Natural killer cell treated with Interleukin-12 subunit alpha and Interleukin-12 subunit beta and Interleukin-15 and Interleukin-18, amount 100 ng/mL, for 72 hours (primary cell): ENCODE measurements around the gene KCNK15. TPM values are rescaled to one million over a fixed set of nuclear protein-coding genes. Genes with fewer than 3 reads are reported as not detected.
"Not testable (repeated sequence)": the region's sequence is repeated elsewhere in the genome, so short reads cannot be mapped to it uniquely, and the experiment has no call there.

Experiments used
- ATAC-seq, 2 donors: fragments of 150-1000 bp; cut with Tn5 transposase in 1 of 2; sonication (Bioruptor Pico), chemical (Tn5 transposase) in 1 of 2; 2 replicates each; pipeline ENCODE4 v1.10.0; 2021
- DNase-seq: peaks from one replicate; pipeline ENCODE4 v3.0.0; 2022; ENCODE audit warnings: low spot score
- H3K27ac Mint-ChIP-seq, 2 donors: 1 replicate in 1 of 2; 2 replicates in 1 of 2; pipeline ENCODE4 v1.8.0; 2022; ENCODE audit warnings: mixed read lengths in 2 of 2, mild to moderate bottlenecking in 1 of 2, moderate library complexity in 1 of 2
- H3K27me3 Mint-ChIP-seq, 2 donors: 1 replicate in 1 of 2; 2 replicates in 1 of 2; pipeline ENCODE4 v1.8.0; 2022; ENCODE audit warnings: mixed read lengths in 2 of 2
- H3K36me3 Mint-ChIP-seq: one replicate; pipeline ENCODE4 v1.8.0; 2022; ENCODE audit warnings: mixed read lengths
- H3K4me1 Mint-ChIP-seq, 2 donors: 1 replicate in 1 of 2; 2 replicates in 1 of 2; pipeline ENCODE4 v1.8.0; 2022; ENCODE audit warnings: low read depth in 2 of 2, mixed read lengths in 2 of 2, mild to moderate bottlenecking in 1 of 2
- H3K4me3 Mint-ChIP-seq: one replicate; pipeline ENCODE4 v1.8.0; 2022; ENCODE audit warnings: mixed read lengths
- H3K9me3 Mint-ChIP-seq: 2 replicates; pipeline ENCODE4 v1.8.0; 2022; ENCODE audit warnings: mixed read lengths
- total RNA-seq, 2 donors: library from RNA; stranded (reverse); gene quantifications; one replicate each; pipeline ENCODE4 v1.2.3, GENCODE V29; 2022

The KCNK15 gene
- under 1 TPM; 0.28 to 0.50 TPM for total RNA-seq

DNA sequence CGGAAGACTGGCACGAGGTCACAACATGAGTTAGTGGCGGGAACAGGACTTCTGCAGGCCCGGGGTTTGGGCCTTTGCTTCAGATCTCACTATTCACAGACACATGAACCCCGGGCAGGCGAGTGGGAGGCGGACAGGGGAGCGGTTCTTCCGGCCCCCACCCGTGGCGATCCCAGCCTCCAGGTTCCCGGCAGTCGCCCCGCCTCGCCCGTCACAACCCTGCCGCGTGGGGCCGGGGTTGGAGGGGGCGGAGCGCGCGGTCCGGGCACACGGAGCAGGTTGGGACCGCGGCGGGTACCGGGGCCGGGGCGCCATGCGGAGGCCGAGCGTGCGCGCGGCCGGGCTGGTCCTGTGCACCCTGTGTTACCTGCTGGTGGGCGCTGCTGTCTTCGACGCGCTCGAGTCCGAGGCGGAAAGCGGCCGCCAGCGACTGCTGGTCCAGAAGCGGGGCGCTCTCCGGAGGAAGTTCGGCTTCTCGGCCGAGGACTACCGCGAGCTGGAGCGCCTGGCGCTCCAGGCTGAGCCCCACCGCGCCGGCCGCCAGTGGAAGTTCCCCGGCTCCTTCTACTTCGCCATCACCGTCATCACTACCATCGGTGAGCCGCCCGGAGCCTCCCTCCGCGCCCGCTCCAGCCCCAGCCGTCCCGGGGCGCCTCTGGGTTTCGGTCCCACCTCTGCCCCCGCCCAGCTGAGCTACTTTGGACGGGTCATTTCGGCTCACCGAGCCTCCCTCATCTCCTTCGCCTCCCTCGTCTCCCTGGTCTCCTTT is at the start of gene KCNK15:
Gene KCNK15 (plus strand): TSS at position 268 of the 769 bp plus-strand sequence. CDS start 46 bp downstream, at position 314.
- Mint-ChIP-seq H3K27me3 (peaks cover 38 to 39% of the 10 kb centered on the region in 2 donors), H3K27ac (peak within 1 kb of the TSS in 1 of 2 donors; percentile 51), H3K4me3 (peak within 1 kb of the TSS; percentile 70), H3K36me3 (no peaks in the 10 kb centered on the region), H3K4me1 (peaks cover 11 to 14% of the 10 kb centered on the region in 2 donors), H3K9me3 (no peaks in the 10 kb centered on the region)
- ATAC-seq (peak; percentile 66 to 81), DNase-seq (peak; percentile 61)

GRCh38 chr20:44696315-44696714 is 49.4 kb upstream of the KCNK15 start:
- no peak overlapping the region for H3K27ac Mint-ChIP-seq
- peaks cover 0 to 2% of the 10 kb centered on the region in 2 donors for H3K4me1 Mint-ChIP-seq
- no peaks in the 10 kb centered on the region for H3K9me3 Mint-ChIP-seq
- DNase-seq: no peak
- peaks cover 7 to 8% of the 10 kb centered on the region in 2 donors for H3K27me3 Mint-ChIP-seq
- no peak for ATAC-seq
- H3K4me3 Mint-ChIP-seq: no peak overlapping the region
- no peaks in the 10 kb centered on the region for H3K36me3 Mint-ChIP-seq

DNA sequence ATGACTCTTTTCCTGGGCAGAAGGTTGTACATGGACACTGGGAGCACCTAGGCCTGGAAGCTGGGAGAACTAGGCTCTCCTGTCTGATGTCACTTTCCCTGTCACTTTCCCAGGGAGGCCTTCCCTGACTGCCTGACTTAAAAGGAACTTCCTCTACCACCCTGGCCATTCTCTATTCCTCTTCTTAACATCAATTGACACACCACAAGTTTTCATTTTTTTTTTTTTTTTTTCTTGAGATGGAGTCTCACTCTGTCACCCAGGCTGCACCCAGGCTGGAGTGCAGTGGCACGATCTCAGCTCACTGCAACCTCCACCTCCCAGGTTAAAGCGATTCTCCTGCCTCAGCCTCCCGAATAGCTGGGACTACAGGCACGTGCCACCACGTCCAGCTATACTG is 48.6 kb upstream of the KCNK15 start:
- H3K27me3 Mint-ChIP-seq, DNase-seq, H3K36me3 Mint-ChIP-seq, H3K4me1 Mint-ChIP-seq, H3K9me3 Mint-ChIP-seq, H3K4me3 Mint-ChIP-seq, ATAC-seq, H3K27ac Mint-ChIP-seq: not testable (repeated sequence)

DNA sequence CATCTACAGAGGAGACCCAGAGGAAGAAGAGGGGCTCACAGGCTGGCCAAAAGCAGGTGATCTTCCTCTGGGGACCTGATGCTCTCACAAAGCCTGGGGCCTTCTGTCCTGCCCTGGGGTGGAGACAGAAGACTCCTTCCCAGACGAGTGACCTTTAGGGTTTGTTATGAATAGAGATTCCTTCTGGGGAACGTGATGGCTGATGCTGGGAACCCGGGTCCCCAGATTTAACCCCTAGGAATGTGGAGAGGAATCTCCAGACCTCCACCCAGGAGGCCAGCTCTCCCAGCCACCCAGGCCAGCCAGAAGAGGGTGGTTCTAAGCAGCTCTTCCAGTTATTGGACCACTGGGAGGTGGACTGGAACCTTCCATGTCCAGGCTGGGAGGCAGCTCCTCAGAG is 47.3 kb upstream of the KCNK15 start:
- Mint-ChIP-seq H3K36me3 (no peaks in the 10 kb centered on the region), H3K27ac (no peak overlapping the region), H3K4me1 (peaks cover 0 to 7% of the 10 kb centered on the region in 2 donors), H3K9me3 (no peaks in the 10 kb centered on the region), H3K27me3 (peaks cover 0 to 3% of the 10 kb centered on the region in 2 donors), H3K4me3 (no peak overlapping the region)
- no peak for DNase-seq
- ATAC-seq: no peak

GRCh38 chr20:44700306-44700705 is 45.4 kb upstream of the KCNK15 start:
- peaks cover 5 to 8% of the 10 kb centered on the region in 2 donors for H3K27me3 Mint-ChIP-seq

DNA sequence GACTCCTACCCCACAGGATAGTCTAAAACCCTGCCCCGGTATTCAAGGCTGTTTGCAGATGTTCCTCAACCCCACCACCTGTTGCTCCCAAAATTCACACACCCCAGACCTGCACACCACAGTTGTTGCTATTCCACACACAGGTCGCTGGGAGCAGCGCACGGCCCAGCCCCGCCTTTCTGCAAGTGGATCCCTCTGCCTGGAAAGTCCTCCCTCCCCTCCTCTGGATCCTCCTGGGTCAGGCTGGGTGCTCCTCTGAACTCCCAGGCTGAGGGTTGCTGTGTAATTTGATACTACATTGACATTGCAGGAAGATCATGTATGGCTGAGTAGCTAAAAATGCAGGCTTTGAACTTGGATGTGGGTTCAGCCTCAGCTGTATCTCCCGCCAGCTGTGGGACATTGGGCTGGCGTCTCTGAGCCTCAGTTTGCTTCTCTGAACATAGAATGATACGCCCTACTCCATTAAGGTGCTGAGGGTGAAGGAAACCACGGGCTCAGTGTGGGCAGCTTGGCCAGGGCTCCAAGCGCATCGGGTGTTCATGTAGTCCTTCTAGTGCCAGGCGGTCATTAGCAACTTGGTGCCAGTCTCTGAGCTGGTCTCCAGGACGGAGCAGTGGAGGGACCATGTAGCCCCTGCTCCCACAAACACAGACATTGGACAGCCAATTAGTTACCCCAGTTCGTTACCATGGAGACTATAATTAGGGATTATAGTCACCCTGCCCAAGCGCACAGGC is 44.4 kb upstream of the KCNK15 start:
- DNase-seq (no peak), ATAC-seq (no peak)
- no peaks in the 10 kb centered on the region for H3K9me3 Mint-ChIP-seq
- peaks cover 9 to 10% of the 10 kb centered on the region in 2 donors for H3K27me3 Mint-ChIP-seq
- no peak overlapping the region for H3K4me3 Mint-ChIP-seq
- H3K27ac Mint-ChIP-seq: no peak overlapping the region
- no peaks in the 10 kb centered on the region for H3K36me3 Mint-ChIP-seq
- H3K4me1 Mint-ChIP-seq: peaks cover 0 to 7% of the 10 kb centered on the region in 2 donors

More at GRCh38 chr20:44700306-44700705, 45.4 kb upstream of the KCNK15 start:
- no peak overlapping the region for H3K4me3 Mint-ChIP-seq
- no peak overlapping the region for H3K27ac Mint-ChIP-seq
- H3K36me3 Mint-ChIP-seq: no peaks in the 10 kb centered on the region
- no peaks in the 10 kb centered on the region for H3K9me3 Mint-ChIP-seq
- no peak for ATAC-seq
- no peak for DNase-seq
- H3K4me1 Mint-ChIP-seq: peaks cover 0 to 9% of the 10 kb centered on the region in 2 donors

- H3K36me3 Mint-ChIP-seq: no peaks in the 10 kb centered on the region
- H3K4me3 Mint-ChIP-seq: no peak overlapping the region
- peaks cover 0 to 7% of the 10 kb centered on the region in 2 donors for H3K4me1 Mint-ChIP-seq
- DNase-seq (no peak), ATAC-seq (no peak)
- no peak overlapping the region for H3K27ac Mint-ChIP-seq
- H3K9me3 Mint-ChIP-seq: no peaks in the 10 kb centered on the region
- H3K27me3 Mint-ChIP-seq: peaks cover 11 to 14% of the 10 kb centered on the region in 2 donors
Observed at GRCh38 chr20:44701858-44702256, 43.8 kb upstream of the KCNK15 start.

GRCh38 chr20:44702776-44703175 is 42.9 kb upstream of the KCNK15 start:
- DNase-seq: peak; percentile 70
- Mint-ChIP-seq H3K4me3 (no peak overlapping the region), H3K27me3 (peaks cover 11 to 17% of the 10 kb centered on the region in 2 donors), H3K36me3 (no peaks in the 10 kb centered on the region), H3K9me3 (no peaks in the 10 kb centered on the region), H3K4me1 (peaks cover 0 to 7% of the 10 kb centered on the region in 2 donors), H3K27ac (no peak overlapping the region)
- ATAC-seq: peak; percentile 65 to 83

DNA sequence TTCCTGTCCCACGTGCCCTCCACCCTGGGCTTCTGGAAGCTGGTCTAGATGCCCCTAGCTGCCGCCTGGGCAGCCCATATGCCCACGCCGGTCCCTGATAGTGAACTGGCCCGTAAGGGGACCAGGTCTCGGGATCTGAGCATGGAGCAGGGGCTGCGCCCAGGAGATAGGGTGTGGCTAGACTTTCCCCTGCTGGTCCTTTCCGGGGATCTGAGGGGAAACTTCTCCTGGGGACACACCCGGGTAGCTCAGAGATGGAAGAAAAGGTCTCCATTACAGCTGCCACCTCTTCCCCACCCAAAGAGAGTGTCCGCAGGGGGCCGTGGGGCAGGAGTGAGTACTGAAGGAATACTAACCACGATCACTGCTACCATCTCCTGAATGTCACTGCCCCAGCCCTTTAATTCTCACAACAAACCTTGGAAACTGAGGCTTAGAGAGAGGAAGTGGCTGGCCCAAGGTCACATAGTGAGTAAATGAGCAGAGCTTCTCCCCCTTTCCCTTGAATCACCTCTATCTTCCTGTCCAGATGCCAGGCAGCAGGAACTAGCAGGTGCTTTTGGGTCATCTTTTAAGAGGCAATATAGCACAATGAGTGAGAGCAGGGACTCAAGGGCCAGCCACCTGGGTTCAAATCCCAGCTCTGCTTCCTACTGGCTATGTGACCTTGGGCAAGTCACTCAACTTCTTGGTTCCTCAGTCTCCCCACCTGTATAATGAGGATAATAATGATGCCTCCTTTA is 42.3 kb upstream of the KCNK15 start:
- Mint-ChIP-seq H3K9me3 (no peaks in the 10 kb centered on the region), H3K4me3 (no peak overlapping the region), H3K27me3 (peaks cover 11 to 17% of the 10 kb centered on the region in 2 donors), H3K27ac (no peak overlapping the region), H3K4me1 (peaks cover 0 to 7% of the 10 kb centered on the region in 2 donors), H3K36me3 (no peaks in the 10 kb centered on the region)
- ATAC-seq (peak in 1 of 2 donors; percentile 25), DNase-seq (no peak)

DNA sequence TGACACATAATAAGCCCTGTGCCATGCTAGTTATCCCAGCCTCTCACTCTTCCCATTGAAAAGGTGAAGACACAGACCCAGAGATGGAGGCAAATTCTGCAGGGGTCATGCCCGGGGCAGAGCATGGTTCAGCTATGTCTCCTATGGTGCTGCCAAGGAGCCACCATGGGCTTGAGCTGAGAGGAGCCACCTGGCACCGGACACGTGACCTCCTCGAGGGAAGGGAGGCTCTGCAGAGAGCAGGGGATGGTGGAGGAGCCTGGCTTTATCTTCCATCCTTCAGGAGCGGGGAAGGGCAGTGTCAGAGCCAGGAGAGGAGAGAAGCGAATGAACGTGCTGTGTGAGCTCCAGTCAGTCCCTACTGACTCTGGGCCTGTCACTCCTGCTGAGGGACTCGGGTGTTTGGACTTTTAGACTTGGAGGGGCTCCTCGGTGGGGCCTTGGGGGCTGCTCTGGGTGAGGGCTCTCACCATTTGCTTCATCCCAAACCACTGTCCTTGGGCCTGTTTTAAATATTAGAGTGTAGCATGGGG is 41.6 kb upstream of the KCNK15 start:
- Mint-ChIP-seq H3K27me3 (peaks cover 11 to 17% of the 10 kb centered on the region in 2 donors), H3K4me1 (peaks cover 0 to 7% of the 10 kb centered on the region in 2 donors), H3K4me3 (no peak overlapping the region), H3K36me3 (no peaks in the 10 kb centered on the region), H3K27ac (no peak overlapping the region), H3K9me3 (no peaks in the 10 kb centered on the region)
- no peak for DNase-seq
- no peak for ATAC-seq

- Mint-ChIP-seq H3K27me3 (peaks cover 11 to 17% of the 10 kb centered on the region in 2 donors), H3K4me1 (peaks cover 0 to 7% of the 10 kb centered on the region in 2 donors), H3K9me3 (no peaks in the 10 kb centered on the region), H3K36me3 (no peaks in the 10 kb centered on the region), H3K27ac (no peak overlapping the region), H3K4me3 (no peak overlapping the region)
- no peak for DNase-seq
- ATAC-seq: no peak
Observed at GRCh38 chr20:44704551-44704971, 41.1 kb upstream of the KCNK15 start.

DNA sequence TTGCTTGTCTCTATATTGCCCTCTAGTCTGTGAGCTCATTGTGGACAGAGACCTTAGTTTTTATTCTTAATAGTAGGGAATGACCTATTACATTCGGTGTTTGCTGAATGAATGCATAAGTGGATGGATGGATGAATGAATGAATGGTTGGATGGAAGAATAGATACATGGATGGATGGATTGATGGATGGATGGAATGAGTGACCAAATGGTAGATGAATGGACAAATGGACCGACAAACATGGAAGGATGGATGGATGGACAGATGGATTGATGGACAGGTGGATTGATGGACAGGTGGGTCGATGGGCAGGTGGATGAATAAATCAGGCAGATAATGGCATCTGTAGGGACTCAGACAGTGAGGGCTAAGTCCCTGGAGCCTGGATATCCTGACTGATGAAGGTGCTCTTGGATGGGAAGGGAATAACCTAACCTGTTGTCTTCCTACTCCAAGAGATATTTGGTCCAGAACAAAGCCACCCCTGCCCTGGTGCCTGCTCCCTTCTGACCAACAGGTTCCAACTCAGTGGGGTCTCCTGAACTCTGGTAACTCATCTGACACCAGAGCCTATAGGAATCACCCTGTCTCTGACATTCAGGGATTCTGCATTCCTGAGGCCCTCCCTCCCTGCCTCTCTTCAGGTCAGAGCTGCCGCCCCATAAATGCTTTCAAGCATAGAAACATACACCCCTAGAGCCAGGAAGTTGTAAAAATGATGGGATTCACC is 40.1 kb upstream of the KCNK15 start:
- H3K27ac Mint-ChIP-seq: no peak overlapping the region
- peaks cover 11 to 17% of the 10 kb centered on the region in 2 donors for H3K27me3 Mint-ChIP-seq
- H3K4me3 Mint-ChIP-seq: no peak overlapping the region
- H3K36me3 Mint-ChIP-seq: no peaks in the 10 kb centered on the region
- peaks cover 0 to 7% of the 10 kb centered on the region in 2 donors for H3K4me1 Mint-ChIP-seq
- no peak for ATAC-seq
- no peak for DNase-seq
- no peaks in the 10 kb centered on the region for H3K9me3 Mint-ChIP-seq
